KG1 (cell line): Measurements from ENCODE around the gene RPS6KA1.
"Not testable (repeated sequence)": the region's sequence is repeated elsewhere in the genome, so short reads cannot be mapped to it uniquely, and the experiment has no call there.

ENCODE experiments used
- DNase-seq: peaks from one replicate; lab custom pipeline; 2025; lab: John Stamatoyannopoulos, UW

Gene RPS6KA1

DNA sequence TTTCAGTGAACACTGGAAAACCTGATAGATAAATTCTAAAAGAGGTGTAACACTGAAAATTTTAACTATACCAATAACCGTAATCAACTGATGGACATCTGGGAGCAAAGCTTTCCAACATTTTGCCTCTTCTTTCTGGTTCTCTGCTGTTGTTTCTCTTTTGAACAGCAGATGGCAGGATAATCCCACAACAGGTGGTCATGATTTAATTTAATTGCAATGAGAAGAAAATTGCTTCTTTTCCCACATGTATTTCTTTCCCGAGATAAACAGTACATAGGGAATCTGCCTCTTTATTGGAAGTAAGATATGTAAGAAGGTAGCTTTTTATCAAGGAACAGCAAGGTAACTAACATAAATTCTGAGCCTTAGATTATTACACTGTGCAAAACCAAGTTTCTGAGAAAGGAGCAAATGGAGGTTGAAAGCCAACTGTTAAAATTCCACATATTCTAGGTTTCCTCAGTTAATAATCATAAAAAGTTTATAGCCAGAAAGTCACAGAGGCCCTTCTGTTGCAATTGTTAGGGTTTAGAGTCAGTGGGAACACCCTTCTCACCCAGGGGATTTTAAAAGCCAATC lies 72.9 kb downstream of the RPS6KA1 start:
- peak; percentile 36 for DNase-seq

DNA sequence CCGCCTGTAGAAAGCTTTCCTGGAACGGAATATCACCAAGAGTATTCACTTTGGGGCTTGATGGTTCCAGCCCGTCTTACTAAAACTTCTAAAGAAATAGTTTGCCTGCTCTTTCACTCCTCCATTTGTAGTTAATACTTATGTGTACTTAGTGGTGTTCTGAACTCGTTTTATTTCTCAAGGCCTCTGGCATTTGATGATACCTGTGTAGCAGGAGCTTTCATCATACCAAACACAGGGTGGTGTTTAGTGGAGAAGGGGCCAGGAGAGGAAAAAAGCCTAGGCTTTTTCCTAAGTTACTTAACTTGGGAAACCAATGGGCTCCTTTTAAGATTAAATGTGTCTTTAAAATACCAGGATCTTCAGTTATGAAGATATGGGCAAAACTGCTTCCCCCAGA lies 74.3 kb downstream of the RPS6KA1 start:
- no peak for DNase-seq

DNA sequence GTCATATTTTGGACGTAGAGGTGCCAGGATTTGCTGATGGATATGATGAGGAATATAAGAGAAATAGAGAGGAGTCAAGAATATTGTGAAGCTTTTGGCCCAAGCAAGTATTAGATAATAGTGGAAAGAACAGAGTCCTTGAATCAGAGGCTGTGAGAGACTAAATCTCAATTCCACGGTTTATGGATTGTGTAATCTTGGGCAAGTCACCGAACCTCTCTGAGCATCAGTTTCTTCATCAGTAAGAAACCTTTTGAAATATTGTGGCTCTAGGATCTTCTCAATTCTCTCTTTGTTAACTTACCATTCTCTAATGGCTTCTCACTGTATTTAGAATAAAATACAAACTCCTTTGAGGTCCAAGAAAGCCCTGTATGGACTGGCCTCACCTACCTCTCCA lies 77.6 kb downstream of the RPS6KA1 start:
- no peak for DNase-seq

DNA sequence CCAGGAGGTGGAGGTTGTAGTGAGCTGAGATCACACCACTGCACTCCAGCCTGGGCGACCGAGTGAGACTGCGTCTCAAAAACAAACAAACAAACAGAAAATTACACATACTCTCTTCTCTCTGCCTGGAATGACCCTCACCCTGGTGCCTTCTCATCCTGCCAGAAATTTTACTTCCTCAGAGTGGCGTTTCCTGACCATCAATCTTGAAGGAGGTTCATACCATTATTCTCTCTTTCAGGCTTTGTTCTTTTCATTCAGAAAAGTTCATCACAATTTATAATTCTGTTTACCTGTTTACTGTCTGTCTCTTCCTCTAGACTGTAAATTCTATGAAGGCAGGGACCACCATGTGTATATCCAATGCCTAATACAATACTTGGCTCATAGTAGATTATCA lies 79.3 kb downstream of the RPS6KA1 start:
- no peak for DNase-seq

GRCh38 chr1:26610781-26611180 lies 81.2 kb downstream of the RPS6KA1 start:
- DNase-seq = no peak

- DNase-seq = not testable (repeated sequence)
These were observed 83.1 kb downstream of the RPS6KA1 start for GRCh38 chr1:26612627-26613026.

GRCh38 chr1:26614655-26615411 lies 85.3 kb downstream of the RPS6KA1 start:
- DNase-seq = no peak

DNA sequence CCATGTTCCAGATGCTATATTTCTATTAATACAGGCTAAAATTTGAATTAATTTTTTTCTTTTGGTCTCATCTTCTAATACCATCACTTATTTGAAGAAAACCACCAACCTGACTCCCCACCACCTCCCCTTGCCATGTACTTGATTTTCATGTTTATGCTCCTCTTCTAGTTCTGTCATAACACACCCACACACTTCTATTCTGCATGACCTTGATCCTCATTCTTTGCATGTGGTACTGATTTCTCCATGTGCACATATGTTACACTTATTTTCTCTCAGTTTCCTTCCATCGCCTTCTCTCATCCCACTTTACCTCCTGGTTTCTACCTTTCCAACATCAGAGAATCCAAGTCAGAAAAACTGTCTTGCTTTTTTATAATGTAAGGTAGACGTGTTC lies 87.3 kb downstream of the RPS6KA1 start:
- DNase-seq = no peak

DNA sequence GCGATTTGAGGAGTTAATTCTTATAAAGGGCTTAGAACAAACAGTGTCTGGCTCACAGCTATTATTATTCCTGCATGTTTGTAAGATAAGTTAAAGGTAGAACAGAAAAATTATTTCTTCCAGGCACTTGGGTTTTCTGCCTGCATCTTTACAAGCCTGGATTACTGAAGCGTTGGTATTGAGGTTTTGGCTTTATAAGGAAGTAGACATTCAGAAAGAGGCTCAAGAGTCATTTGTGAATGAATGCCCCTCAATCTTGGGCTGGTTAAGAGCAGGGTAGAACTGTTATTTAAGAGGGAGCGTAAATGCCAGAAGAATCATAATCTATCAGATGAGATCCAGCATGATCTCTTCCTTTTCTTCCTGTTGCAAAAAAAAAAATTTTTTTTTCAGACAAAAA lies 89.0 kb downstream of the RPS6KA1 start:
- peak; percentile 37 for DNase-seq
